Pancreas (tissue), 10 donors: ENCODE results near the gene RHEBL1. TPM values are rescaled to one million over a fixed set of nuclear protein-coding genes. Genes with fewer than 3 reads are reported as not detected.
A peak's percentile ranks its signal among the peaks of the same experiment; 100 is the strongest.
"Not testable (repeated sequence)": the region's sequence is repeated elsewhere in the genome, so short reads cannot be mapped to it uniquely, and the experiment has no call there.

ENCODE experiments used
- ATAC-seq, 4 donors: fragments of 200-7000 bp; cut with Tn5 transposase; one replicate each; pipeline versions ENCODE4 v1.8.0 to v1.9.1; 2020; ENCODE audit warnings: mild to moderate bottlenecking in 4 of 4, moderate library complexity in 4 of 4
- DNase-seq, 6 donors: peaks; one replicate each; pipeline ENCODE4 v3.0.0-alpha.2; 2020
- FAIRE-seq: peaks from 2 replicates; lab custom pipeline; 2012; peaks lifted over from hg19 to GRCh38; lab: Jason Lieb, UNC
- H3K27ac ChIP-seq, 4 donors: fragments of 200-600 bp; sonication (generic); 1 replicate in 3 of 4; 2 replicates in 1 of 4; pipeline versions ENCODE4 v1.5.0 to v1.8.0; 2020
- H3K27me3 ChIP-seq, 4 donors: fragments of 200-600 bp; one replicate each; pipeline ENCODE4 v1.8.0; 2021
- H3K36me3 ChIP-seq, 3 donors: fragments of 200-600 bp; sonication (generic) in 1 of 3; one replicate each; pipeline versions ENCODE4 v1.5.0 to v1.8.0; 2020 to 2021
- H3K4me1 ChIP-seq, 3 donors: fragments of 200-600 bp; one replicate each; pipeline ENCODE4 v1.8.0; 2021
- H3K4me3 ChIP-seq, 4 donors: fragments of 200-600 bp; sonication (generic) in 2 of 4; one replicate each; pipeline versions ENCODE4 v1.5.0 to v1.8.0; 2020 to 2021
- H3K9me3 ChIP-seq, 4 donors: fragments of 200-600 bp; one replicate each; pipeline ENCODE4 v1.8.0; 2021
- CTCF ChIP-seq, 4 donors: fragments of 200-600 bp; sonication (generic) in 3 of 4; IDR thresholded peaks; one replicate each; pipeline versions ENCODE4 v1.5.0 to v1.8.0; 2021; ENCODE audit warnings: antibody characterized with exemption in 4 of 4
- WGBS, 2 donors: extraction: QIAGEN DNeasy Blood & Tissue Kit; methylation state at CpG; one replicate each; pipeline ENCODE4 v1.1.7; 2013; 5-methylcytosine and 5-hydroxymethylcytosine counted together
- intact Hi-C, 3 donors: fragments of 100-400 bp; cut with DNase I; formaldehyde crosslinking; loops; one replicate each; pipeline versions ENCODE4 v1.11.1 to v1.14.2; 2022
- polyA plus RNA-seq, 2 donors: library from polyadenylated mRNA; stranded (reverse); fragments of 200-250 nt; gene quantifications; one replicate each; pipeline ENCODE4 v1.2.3, GENCODE V29; 2013
- total RNA-seq, 6 donors: library from RNA; stranded (reverse); fragmentation: NEBNext Ultra II Directional in 4 of 6; extraction: Animal tissue kit (Norgen Biotek cat#: 25700) in 4 of 6; gene quantifications; one replicate each; pipeline versions ENCODE4 v1.2.1 to v1.2.4, GENCODE V29; 2021 to 2023
- donor health status: healthy with polysubstance abuse.
- donor health status: DM: no; HTN: no; CAD: no; lungs with moderate emphysema.
- donor health status: DM: no; HTN: no; CAD: no.
- donor health status: control.
- donor health status: control.
- donor health status: Bipolar disorder and iron deficiency.
- donor health status: DM: yes; HTN: yes; CAD: no.
- donor health status: DM: no; HTN: no; CAD: no.
- donor health status: DM: no; HTN: no; CAD: no.
- donor health status: DM: yes; HTN: yes; CAD: no.

The RHEBL1 gene
- total and polyA plus RNA-seq, 8 donors = 0.14 to 0.63 (median 0.25) TPM; not detected in 3

GRCh38 chr12:49068879-49069506, 786 bp downstream of the RHEBL1 start:
- Histone ChIP-seq H3K27me3 (no peaks in the 10 kb centered on the region), H3K36me3 (no peaks in the 10 kb centered on the region), H3K4me3 (peak overlapping the region in 3 of 4 donors; percentile 52 to 84 (median 54)), H3K9me3 (no peaks in the 10 kb centered on the region), H3K27ac (no peak overlapping the region), H3K4me1 (peaks cover 0 to 5% (median 4%) of the 10 kb centered on the region in 3 donors)
- ATAC-seq = no peak
- 13% methylated on average over 21 of the region's 21 CpGs for WGBS, 2 donors
- no peak for TF ChIP-seq CTCF (IDR thresholded peaks at IDR 0.05)
- DNase-seq = peak in 1 of 6 donors; percentile 56
- intact Hi-C loops = no loop called here
- no peak for FAIRE-seq

GRCh38 chr12:49066120-49066519, 3.7 kb downstream of the RHEBL1 start:
- Histone ChIP-seq H3K27me3 (no peaks in the 10 kb centered on the region), H3K9me3 (no peaks in the 10 kb centered on the region), H3K4me3 (no peak overlapping the region), H3K4me1 (peaks cover 0 to 5% (median 4%) of the 10 kb centered on the region in 3 donors), H3K27ac (no peak overlapping the region), H3K36me3 (no peaks in the 10 kb centered on the region)
- ATAC-seq (no peak), DNase-seq (no peak), FAIRE-seq (no peak)
- intact Hi-C loops = no loop called here
- no peak for TF ChIP-seq CTCF (IDR thresholded peaks at IDR 0.05)
- 32 to 56% methylated on average over 4 of the region's 4 CpGs for WGBS, 2 donors

- intact Hi-C loops = no loop called here
- Histone ChIP-seq H3K4me1 (peaks cover 0 to 4% (median 0%) of the 10 kb centered on the region in 3 donors), H3K4me3 (no peak overlapping the region), H3K36me3 (no peaks in the 10 kb centered on the region), H3K9me3 (no peaks in the 10 kb centered on the region), H3K27me3 (no peaks in the 10 kb centered on the region), H3K27ac (no peak overlapping the region)
- TF ChIP-seq CTCF (IDR thresholded peaks at IDR 0.05) = no peak
- FAIRE-seq (no peak), ATAC-seq (no peak), DNase-seq (peak in 1 of 6 donors; percentile 6)
- WGBS, 2 donors = 70 to 81% methylated on average over 5 of the region's 5 CpGs
These were observed 5.0 kb downstream of the RHEBL1 start for GRCh38 chr12:49064767-49065152.

GRCh38 chr12:49061916-49062315, 7.9 kb downstream of the RHEBL1 start:
- ATAC-seq, H3K9me3 ChIP-seq, H3K27me3 ChIP-seq, H3K4me3 ChIP-seq, intact Hi-C loops, H3K27ac ChIP-seq, FAIRE-seq, H3K36me3 ChIP-seq: not testable (repeated sequence)
- 75 to 85% methylated on average over 17 of the region's 17 CpGs for WGBS, 2 donors
- peaks cover 2 to 13% (median 6%) of the 10 kb centered on the region in 3 donors for H3K4me1 ChIP-seq
- DNase-seq = peak in 1 of 6 donors; percentile 45

GRCh38 chr12:49061157-49061650, 8.6 kb downstream of the RHEBL1 start:
- H3K27me3 ChIP-seq = no peaks in the 10 kb centered on the region
- H3K4me1 ChIP-seq = peaks cover 9 to 20% (median 14%) of the 10 kb centered on the region in 3 donors
- no peaks in the 10 kb centered on the region for H3K9me3 ChIP-seq
- ATAC-seq = no peak
- H3K27ac ChIP-seq = peak overlapping the region in 2 of 4 donors; percentile 81 to 93
- no peak for TF ChIP-seq CTCF (IDR thresholded peaks at IDR 0.05)
- intact Hi-C loops = no loop called here
- no peaks in the 10 kb centered on the region for H3K36me3 ChIP-seq
- 4 to 5% methylated on average over 16 of the region's 16 CpGs for WGBS, 2 donors
- DNase-seq = no peak
- peak overlapping the region; percentile 93 to 99 (median 95) for H3K4me3 ChIP-seq
- FAIRE-seq = no peak
